HepG2 (cell line): ENCODE data around the gene ANKRA2.

ENCODE experiments used
- CCDC6 ChIP-seq: sonication (generic); formaldehyde crosslinking; IDR thresholded peaks from 2 replicates; pipeline ENCODE4 v1.8.1; 2022; ENCODE audit warnings: mild to moderate bottlenecking, missing genetic modification reagents, moderate library complexity
- EZH2 ChIP-seq: conservative IDR thresholded peaks from 2 replicates; pipeline ENCODE4 v1.6.1; 2012; ENCODE audit warnings: mild to moderate bottlenecking, low read depth, low read length, moderate library complexity
- MAZ ChIP-seq, 2 experiments: sonication (generic) in 1 of 2; formaldehyde crosslinking in 1 of 2; IDR thresholded peaks; 2 replicates each; pipeline versions ENCODE4 v1.5.0 to v1.6.1; 2012 to 2020; ENCODE audit warnings: low read depth in 2 of 2, mild to moderate bottlenecking in 2 of 2, borderline replicate concordance in 1 of 2, improper control_type of control experiment in 1 of 2, low read length in 1 of 2, missing genetic modification reagents in 1 of 2, moderate library complexity in 1 of 2
- MYC ChIP-seq: sonication (generic); formaldehyde crosslinking; IDR thresholded peaks from 2 replicates; pipeline ENCODE4 v1.9.0; 2021; ENCODE audit warnings: missing genetic modification reagents, borderline replicate concordance
- PLSCR1 ChIP-seq: sonication (generic); formaldehyde crosslinking; IDR thresholded peaks from 2 replicates; pipeline ENCODE4 v1.5.0; 2020; ENCODE audit warnings: missing genetic modification reagents, mild to moderate bottlenecking, borderline replicate concordance
- SATB2 ChIP-seq: sonication (generic); formaldehyde crosslinking; IDR thresholded peaks from 2 replicates; pipeline ENCODE4 v1.5.0; 2020; ENCODE audit warnings: missing genetic modification reagents
- TBP ChIP-seq: sonication (generic); formaldehyde crosslinking; IDR thresholded peaks from 2 replicates; pipeline ENCODE4 v1.5.0; 2020; ENCODE audit warnings: missing genetic modification reagents
- ZKSCAN8 ChIP-seq: IDR thresholded peaks from 2 replicates; pipeline ENCODE4 v1.6.1; 2016; ENCODE audit warnings: borderline replicate concordance, missing genetic modification reagents, missing compliant biosample characterization
- ZNF121 ChIP-seq: sonication (generic); formaldehyde crosslinking; IDR thresholded peaks from 2 replicates; pipeline ENCODE4 v1.5.0; 2020; ENCODE audit warnings: mild to moderate bottlenecking, missing genetic modification reagents
- ZNF557 ChIP-seq: sonication (generic); formaldehyde crosslinking; IDR thresholded peaks from 2 replicates; pipeline ENCODE4 v1.4.0; 2020; ENCODE audit warnings: missing genetic modification reagents
- ZNF644 ChIP-seq: IDR thresholded peaks from 2 replicates; pipeline ENCODE4 v1.6.1; 2016; ENCODE audit warnings: low read depth
- TF ChIP-seq, protein P1 (sequence below): conservative IDR thresholded peaks from 2 replicates; pipeline ENCODE4 v1.6.1; 2018; ENCODE audit warnings: missing genetic modification reagents
- TF ChIP-seq, protein P2 (sequence below): sonication (generic); formaldehyde crosslinking; IDR thresholded peaks from 2 replicates; pipeline ENCODE4 v1.5.0; 2020; ENCODE audit warnings: mild to moderate bottlenecking, missing genetic modification reagents, moderate library complexity
- TF ChIP-seq, protein P3 (sequence below): sonication (generic); formaldehyde crosslinking; IDR thresholded peaks from 2 replicates; pipeline ENCODE4 v1.4.0; 2020; ENCODE audit warnings: low read depth, mild to moderate bottlenecking, missing genetic modification reagents

DNA sequence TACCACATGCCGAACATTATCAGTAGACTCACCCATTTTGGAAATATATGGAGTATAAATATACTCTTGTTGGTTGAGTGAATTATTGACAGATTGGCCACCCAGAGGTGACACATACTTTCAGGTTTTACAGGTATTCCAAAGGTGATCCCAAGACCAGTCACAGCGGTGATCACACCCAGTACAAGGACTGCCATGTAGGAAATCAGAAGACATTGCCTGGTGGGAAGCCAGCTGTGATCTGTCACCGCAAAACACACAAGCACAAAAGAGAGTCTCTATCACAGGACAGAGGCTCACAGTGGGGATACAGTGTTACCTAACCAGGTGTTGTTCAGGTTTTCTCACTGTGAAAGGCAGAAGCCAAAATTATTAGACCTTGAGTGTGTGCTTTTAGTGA lies 51.4 kb downstream of the ANKRA2 start:
- TF ChIP-seq ZNF644 (CRISPR knock-in tag) = no peak
- TF ChIP-seq TBP (CRISPR knock-in tag) = no peak
- TF ChIP-seq, protein P1, sequence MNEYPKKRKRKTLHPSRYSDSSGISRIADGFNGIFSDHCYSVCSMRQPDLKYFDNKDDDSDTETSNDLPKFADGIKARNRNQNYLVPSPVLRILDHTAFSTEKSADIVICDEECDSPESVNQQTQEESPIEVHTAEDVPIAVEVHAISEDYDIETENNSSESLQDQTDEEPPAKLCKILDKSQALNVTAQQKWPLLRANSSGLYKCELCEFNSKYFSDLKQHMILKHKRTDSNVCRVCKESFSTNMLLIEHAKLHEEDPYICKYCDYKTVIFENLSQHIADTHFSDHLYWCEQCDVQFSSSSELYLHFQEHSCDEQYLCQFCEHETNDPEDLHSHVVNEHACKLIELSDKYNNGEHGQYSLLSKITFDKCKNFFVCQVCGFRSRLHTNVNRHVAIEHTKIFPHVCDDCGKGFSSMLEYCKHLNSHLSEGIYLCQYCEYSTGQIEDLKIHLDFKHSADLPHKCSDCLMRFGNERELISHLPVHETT (CRISPR knock-in tag) = no peak
- no peak for TF ChIP-seq CCDC6
- no peak for TF ChIP-seq MYC
- TF ChIP-seq, protein P2, sequence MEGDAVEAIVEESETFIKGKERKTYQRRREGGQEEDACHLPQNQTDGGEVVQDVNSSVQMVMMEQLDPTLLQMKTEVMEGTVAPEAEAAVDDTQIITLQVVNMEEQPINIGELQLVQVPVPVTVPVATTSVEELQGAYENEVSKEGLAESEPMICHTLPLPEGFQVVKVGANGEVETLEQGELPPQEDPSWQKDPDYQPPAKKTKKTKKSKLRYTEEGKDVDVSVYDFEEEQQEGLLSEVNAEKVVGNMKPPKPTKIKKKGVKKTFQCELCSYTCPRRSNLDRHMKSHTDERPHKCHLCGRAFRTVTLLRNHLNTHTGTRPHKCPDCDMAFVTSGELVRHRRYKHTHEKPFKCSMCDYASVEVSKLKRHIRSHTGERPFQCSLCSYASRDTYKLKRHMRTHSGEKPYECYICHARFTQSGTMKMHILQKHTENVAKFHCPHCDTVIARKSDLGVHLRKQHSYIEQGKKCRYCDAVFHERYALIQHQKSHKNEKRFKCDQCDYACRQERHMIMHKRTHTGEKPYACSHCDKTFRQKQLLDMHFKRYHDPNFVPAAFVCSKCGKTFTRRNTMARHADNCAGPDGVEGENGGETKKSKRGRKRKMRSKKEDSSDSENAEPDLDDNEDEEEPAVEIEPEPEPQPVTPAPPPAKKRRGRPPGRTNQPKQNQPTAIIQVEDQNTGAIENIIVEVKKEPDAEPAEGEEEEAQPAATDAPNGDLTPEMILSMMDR (CRISPR knock-in tag) = no peak
- no peak for TF ChIP-seq ZKSCAN8 (CRISPR knock-in tag)
- TF ChIP-seq SATB2 (CRISPR knock-in tag) = no peak
- TF ChIP-seq MAZ (IDR thresholded peaks at IDR 0.05; ENCODE audit: borderline replicate concordance, low read depth, low read length) = no peak
- TF ChIP-seq MAZ (CRISPR knock-in tag; IDR thresholded peaks at IDR 0.05; ENCODE audit: low read depth) = no peak
- TF ChIP-seq PLSCR1 = no peak
- TF ChIP-seq, protein P3, sequence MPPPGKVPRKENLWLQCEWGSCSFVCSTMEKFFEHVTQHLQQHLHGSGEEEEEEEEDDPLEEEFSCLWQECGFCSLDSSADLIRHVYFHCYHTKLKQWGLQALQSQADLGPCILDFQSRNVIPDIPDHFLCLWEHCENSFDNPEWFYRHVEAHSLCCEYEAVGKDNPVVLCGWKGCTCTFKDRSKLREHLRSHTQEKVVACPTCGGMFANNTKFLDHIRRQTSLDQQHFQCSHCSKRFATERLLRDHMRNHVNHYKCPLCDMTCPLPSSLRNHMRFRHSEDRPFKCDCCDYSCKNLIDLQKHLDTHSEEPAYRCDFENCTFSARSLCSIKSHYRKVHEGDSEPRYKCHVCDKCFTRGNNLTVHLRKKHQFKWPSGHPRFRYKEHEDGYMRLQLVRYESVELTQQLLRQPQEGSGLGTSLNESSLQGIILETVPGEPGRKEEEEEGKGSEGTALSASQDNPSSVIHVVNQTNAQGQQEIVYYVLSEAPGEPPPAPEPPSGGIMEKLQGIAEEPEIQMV (CRISPR knock-in tag) = no peak
- no peak for TF ChIP-seq EZH2
- no peak for TF ChIP-seq ZNF121 (CRISPR knock-in tag)
- TF ChIP-seq ZNF557 (CRISPR knock-in tag) = no peak
